MCF 10A (cell line): ENCODE results near the gene PPY. TPM values are rescaled to one million over a fixed set of nuclear protein-coding genes. Genes with fewer than 3 reads are reported as not detected.

ENCODE experiments used
- BruUV-seq: library from RNA; stranded (reverse); fragments of 400-500 nt; replicated peaks from 2 replicates; lab custom pipeline; 2021; lab: Mats Ljungman, UMichigan
- CTCF ChIA-PET: fragments of 300-600 bp; sonication (Branson Sonifier 250); formaldehyde crosslinking; extraction: SDS; loops from one replicate; lab custom pipeline; 2021; ENCODE audit warnings: antibody characterized with exemption, inconsistent platforms; lab: Yijun Ruan, JAX
- POLR2A ChIA-PET: fragments of 300-600, 350-650 bp; sonication (Branson Sonifier 250); formaldehyde crosslinking; extraction: SDS; loops from one replicate; lab custom pipeline; 2020; ENCODE audit warnings: antibody characterized with exemption, inconsistent platforms; lab: Yijun Ruan, JAX
- DNase-seq: peaks from one replicate; pipeline ENCODE4 v3.0.0-alpha.2; 2018; ENCODE audit not compliant: unreplicated experiment
- H3K27ac Mint-ChIP-seq: one replicate; pipeline ENCODE4 v1.8.0; 2022; ENCODE audit warnings: mild to moderate bottlenecking, low read depth, mixed read lengths; ENCODE audit not compliant: unreplicated experiment
- H3K27me3 Mint-ChIP-seq: one replicate; pipeline ENCODE4 v1.8.0; 2022; ENCODE audit warnings: mixed read lengths; ENCODE audit not compliant: insufficient read depth, unreplicated experiment
- H3K36me3 Mint-ChIP-seq: one replicate; pipeline ENCODE4 v1.8.0; 2022; ENCODE audit warnings: mild to moderate bottlenecking, moderate library complexity, mixed read lengths; ENCODE audit not compliant: insufficient read depth, unreplicated experiment
- H3K4me1 Mint-ChIP-seq: one replicate; pipeline ENCODE4 v1.8.0; 2022; ENCODE audit warnings: mixed read lengths; ENCODE audit not compliant: insufficient read depth, unreplicated experiment
- H3K4me3 Mint-ChIP-seq: one replicate; pipeline ENCODE4 v1.8.0; 2022; ENCODE audit warnings: mild to moderate bottlenecking, moderate library complexity, mixed read lengths; ENCODE audit not compliant: unreplicated experiment
- H3K9me3 Mint-ChIP-seq: one replicate; pipeline ENCODE4 v1.8.0; 2022; ENCODE audit warnings: mixed read lengths; ENCODE audit not compliant: unreplicated experiment
- CTCF ChIP-seq: fragments of 200-600 bp; IDR thresholded peaks from one replicate; pipeline ENCODE4 v1.8.0; 2022; ENCODE audit warnings: antibody characterized with exemption, mild to moderate bottlenecking; ENCODE audit not compliant: unreplicated experiment
- intact Hi-C: fragments of 100-400 bp; cut with micrococcal nuclease; formaldehyde crosslinking; loops from 2 replicates; pipeline ENCODE4 v1.14.1; 2022
- total RNA-seq: library from RNA; stranded (reverse); gene quantifications from 2 replicates; pipeline ENCODE4 v1.2.3, GENCODE V29; 2022

Gene PPY
- total RNA-seq, 1 experiment from 2014 or later, result not detected

- Mint-ChIP-seq H3K4me3 (no peak overlapping the region), H3K9me3 (no peaks in the 10 kb centered on the region), H3K4me1 (peaks cover 9% of the 10 kb centered on the region), H3K27me3 (peaks cover 28% of the 10 kb centered on the region), H3K27ac (no peak overlapping the region), H3K36me3 (no peaks in the 10 kb centered on the region)
- ChIA-PET CTCF (interaction anchor here (0.5 to 1.0 kb wide), 3 partner anchors 11 to 271 kb away, joined by 3 to 6 read pairs (median 3); no protein-coding TSS in a partner anchor), POLR2A (interaction anchor here (0.7 kb wide), 1 partner anchor 13 kb away, joined by 4 read pairs; no protein-coding TSS in a partner anchor)
- intact Hi-C loops, result no loop called here
- no TSS peak for BruUV-seq
- TF ChIP-seq CTCF, result no peak
- DNase-seq, result no peak
These were observed 8.3 kb upstream of the PPY start for GRCh38 chr17:43950554-43950953.

GRCh38 chr17:43949781-43950180 lies 7.5 kb upstream of the PPY start:
- no peak overlapping the region for H3K4me3 Mint-ChIP-seq
- peaks cover 9% of the 10 kb centered on the region for H3K4me1 Mint-ChIP-seq
- H3K36me3 Mint-ChIP-seq, result no peaks in the 10 kb centered on the region
- DNase-seq, result no peak
- ChIA-PET CTCF (interaction anchor here (0.5 to 1.0 kb wide), 3 partner anchors 8 to 46 kb away, joined by 3 to 6 read pairs (median 4); no protein-coding TSS in a partner anchor), POLR2A (interaction anchor here (0.6 kb wide), 1 partner anchor 574 kb away, joined by 3 read pairs; no protein-coding TSS in a partner anchor)
- no peak for TF ChIP-seq CTCF
- no TSS peak for BruUV-seq
- H3K27me3 Mint-ChIP-seq, result peaks cover 28% of the 10 kb centered on the region
- H3K9me3 Mint-ChIP-seq, result no peaks in the 10 kb centered on the region
- no peak overlapping the region for H3K27ac Mint-ChIP-seq
- intact Hi-C loops, result no loop called here

- ChIA-PET CTCF (interaction anchor here (0.5 to 4.9 kb wide), 4 partner anchors 17 to 193 kb away, joined by 3 to 32 read pairs (median 8); no protein-coding TSS in a partner anchor), POLR2A (interaction anchor here (0.6 kb wide), 1 partner anchor 44 kb away, joined by 3 read pairs; no protein-coding TSS in a partner anchor)
- H3K4me1 Mint-ChIP-seq, result peaks cover 2% of the 10 kb centered on the region
- no peak for TF ChIP-seq CTCF
- H3K27ac Mint-ChIP-seq, result no peak overlapping the region
- no TSS peak for BruUV-seq
- no peak overlapping the region for H3K4me3 Mint-ChIP-seq
- H3K9me3 Mint-ChIP-seq, result no peaks in the 10 kb centered on the region
- H3K36me3 Mint-ChIP-seq, result peaks cover 5% of the 10 kb centered on the region
- DNase-seq, result no peak
- intact Hi-C loops, result no loop called here
- peaks cover 17% of the 10 kb centered on the region for H3K27me3 Mint-ChIP-seq
These were observed 4.5 kb upstream of the PPY start for GRCh38 chr17:43946781-43947180.

- DNase-seq, result no peak
- ChIA-PET POLR2A (interaction anchor here (0.7 to 2.0 kb wide), 2 partner anchors 13 to 67 kb away, joined by 3 to 4 read pairs; no protein-coding TSS in a partner anchor), CTCF (interaction anchor here (0.6 to 4.9 kb wide), 14 partner anchors 15 to 555 kb away, joined by 3 to 82 read pairs (median 8); no protein-coding TSS in a partner anchor)
- H3K9me3 Mint-ChIP-seq, result no peaks in the 10 kb centered on the region
- no TSS peak for BruUV-seq
- H3K4me3 Mint-ChIP-seq, result no peak overlapping the region
- H3K27me3 Mint-ChIP-seq, result peaks cover 2% of the 10 kb centered on the region
- no peaks in the 10 kb centered on the region for H3K4me1 Mint-ChIP-seq
- TF ChIP-seq CTCF, result no peak
- intact Hi-C loops, result no loop called here
- H3K36me3 Mint-ChIP-seq, result peaks cover 5% of the 10 kb centered on the region
- H3K27ac Mint-ChIP-seq, result no peak overlapping the region
These were observed 3.0 kb upstream of the PPY start for GRCh38 chr17:43945074-43945829.
